ENCODE data around the gene DDX3X. TPM values are rescaled to one million over a fixed set of nuclear protein-coding genes. Genes with fewer than 3 reads are reported as not detected.
"Not testable (repeated sequence)": the region's sequence is repeated elsewhere in the genome, so short reads cannot be mapped to it uniquely, and the experiment has no call there.

Gene DDX3X
- polyA plus RNA-seq, 1 donor from 2014 or later, result 165 TPM

- H3K27me3 ChIP-seq (ENCODE audit: insufficient read depth, low read depth, low read length), result no peaks in the 10 kb centered on the region
- TF ChIP-seq EP300 (conservative IDR thresholded peaks at IDR 0.05; ENCODE audit: poor library complexity, severe bottlenecking) (no peak), POLR2AphosphoS5 (IDR thresholded peaks at IDR 0.05) (no peak), TAF1 (IDR thresholded peaks at IDR 0.05; ENCODE audit: low read depth) (no peak), SMC3 (conservative IDR thresholded peaks at IDR 0.05; ENCODE audit: poor library complexity) (no peak), CTCF (IDR thresholded peaks at IDR 0.05; ENCODE audit: poor library complexity, severe bottlenecking) (no peak), MXI1 (conservative IDR thresholded peaks at IDR 0.05; ENCODE audit: poor library complexity, severe bottlenecking) (no peak), RAD21 (conservative IDR thresholded peaks at IDR 0.05) (no peak), EZH2 (IDR thresholded peaks at IDR 0.05; ENCODE audit: borderline replicate concordance, insufficient read depth, low read length, poor library complexity, severe bottlenecking) (no peak)
- TF ChIP-seq, protein P1, sequence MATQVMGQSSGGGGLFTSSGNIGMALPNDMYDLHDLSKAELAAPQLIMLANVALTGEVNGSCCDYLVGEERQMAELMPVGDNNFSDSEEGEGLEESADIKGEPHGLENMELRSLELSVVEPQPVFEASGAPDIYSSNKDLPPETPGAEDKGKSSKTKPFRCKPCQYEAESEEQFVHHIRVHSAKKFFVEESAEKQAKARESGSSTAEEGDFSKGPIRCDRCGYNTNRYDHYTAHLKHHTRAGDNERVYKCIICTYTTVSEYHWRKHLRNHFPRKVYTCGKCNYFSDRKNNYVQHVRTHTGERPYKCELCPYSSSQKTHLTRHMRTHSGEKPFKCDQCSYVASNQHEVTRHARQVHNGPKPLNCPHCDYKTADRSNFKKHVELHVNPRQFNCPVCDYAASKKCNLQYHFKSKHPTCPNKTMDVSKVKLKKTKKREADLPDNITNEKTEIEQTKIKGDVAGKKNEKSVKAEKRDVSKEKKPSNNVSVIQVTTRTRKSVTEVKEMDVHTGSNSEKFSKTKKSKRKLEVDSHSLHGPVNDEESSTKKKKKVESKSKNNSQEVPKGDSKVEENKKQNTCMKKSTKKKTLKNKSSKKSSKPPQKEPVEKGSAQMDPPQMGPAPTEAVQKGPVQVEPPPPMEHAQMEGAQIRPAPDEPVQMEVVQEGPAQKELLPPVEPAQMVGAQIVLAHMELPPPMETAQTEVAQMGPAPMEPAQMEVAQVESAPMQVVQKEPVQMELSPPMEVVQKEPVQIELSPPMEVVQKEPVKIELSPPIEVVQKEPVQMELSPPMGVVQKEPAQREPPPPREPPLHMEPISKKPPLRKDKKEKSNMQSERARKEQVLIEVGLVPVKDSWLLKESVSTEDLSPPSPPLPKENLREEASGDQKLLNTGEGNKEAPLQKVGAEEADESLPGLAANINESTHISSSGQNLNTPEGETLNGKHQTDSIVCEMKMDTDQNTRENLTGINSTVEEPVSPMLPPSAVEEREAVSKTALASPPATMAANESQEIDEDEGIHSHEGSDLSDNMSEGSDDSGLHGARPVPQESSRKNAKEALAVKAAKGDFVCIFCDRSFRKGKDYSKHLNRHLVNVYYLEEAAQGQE (IDR thresholded peaks at IDR 0.05; ENCODE audit: borderline replicate concordance), result no peak
- H3K4me3 ChIP-seq (ENCODE audit: low read length), result no peak overlapping the region
- H4K20me1 ChIP-seq (ENCODE audit: insufficient read depth), result no peaks in the 10 kb centered on the region
- no peaks in the 10 kb centered on the region for H3K9me3 ChIP-seq (ENCODE audit: low read length)
- no peaks in the 10 kb centered on the region for H3K36me3 ChIP-seq (ENCODE audit: insufficient read depth, low read length)
- no peak overlapping the region for H3K9ac ChIP-seq (ENCODE audit: low read length)
- no peaks in the 10 kb centered on the region for H3K9me2 ChIP-seq (ENCODE audit: insufficient read depth, low read length)
- no peaks in the 10 kb centered on the region for H3F3A ChIP-seq (ENCODE audit: insufficient read depth, low read length, poor library complexity, severe bottlenecking)
- no peak overlapping the region for H2AFZ ChIP-seq (ENCODE audit: low read depth, low read length)
- H3K27ac ChIP-seq (ENCODE audit: low read length), result no peak overlapping the region
- no peaks in the 10 kb centered on the region for H3K79me2 ChIP-seq (replicated peaks; ENCODE audit: insufficient read depth, low read length)
- H3K4me2 ChIP-seq (ENCODE audit: low read length), result no peak overlapping the region
Observed at GRCh38 chrX:41397768-41398167, 63.8 kb downstream of the DDX3X start.

GRCh38 chrX:41402556-41402955, 68.6 kb downstream of the DDX3X start:
- H3K9me3 ChIP-seq (ENCODE audit: low read length); H3K9ac ChIP-seq (ENCODE audit: low read length); H2AFZ ChIP-seq (ENCODE audit: low read depth, low read length); H4K20me1 ChIP-seq (ENCODE audit: insufficient read depth); H3F3A ChIP-seq (ENCODE audit: insufficient read depth, low read length, poor library complexity, severe bottlenecking); H3K27me3 ChIP-seq (ENCODE audit: insufficient read depth, low read depth, low read length); H3K79me2 ChIP-seq (replicated peaks; ENCODE audit: insufficient read depth, low read length); H3K9me2 ChIP-seq (ENCODE audit: insufficient read depth, low read length); H3K4me2 ChIP-seq (ENCODE audit: low read length); H3K27ac ChIP-seq (ENCODE audit: low read length); H3K36me3 ChIP-seq (ENCODE audit: insufficient read depth, low read length); H3K4me3 ChIP-seq (ENCODE audit: low read length): not testable (repeated sequence)

DNA sequence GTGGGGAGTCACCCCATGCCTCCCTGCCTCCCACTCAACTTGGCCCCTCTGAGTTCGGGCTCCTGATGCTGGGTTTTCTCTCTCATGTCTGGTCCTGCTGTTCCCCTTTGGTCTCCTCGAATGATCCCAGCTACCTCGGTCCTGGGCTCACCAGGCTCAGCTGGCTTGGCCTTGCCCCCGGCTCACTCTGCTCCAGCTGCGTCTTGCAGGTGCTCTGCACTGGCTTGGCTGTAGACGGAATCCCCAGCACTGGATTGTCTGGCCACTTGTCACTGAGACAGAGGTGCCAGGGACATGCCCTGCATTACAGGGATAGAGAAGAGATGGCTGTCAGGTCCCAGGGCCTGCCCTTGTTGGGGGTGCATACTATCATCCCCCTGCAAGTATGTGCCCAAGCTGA, 71.6 kb downstream of the DDX3X start:
- Histone ChIP-seq H3K27ac (ENCODE audit: low read length) (no peak overlapping the region), H4K20me1 (ENCODE audit: insufficient read depth) (no peaks in the 10 kb centered on the region), H3K9me3 (ENCODE audit: low read length) (no peaks in the 10 kb centered on the region), H3K79me2 (replicated peaks; ENCODE audit: insufficient read depth, low read length) (no peaks in the 10 kb centered on the region), H3K36me3 (ENCODE audit: insufficient read depth, low read length) (no peaks in the 10 kb centered on the region), H3K9ac (ENCODE audit: low read length) (no peak overlapping the region), H3K4me3 (ENCODE audit: low read length) (no peak overlapping the region), H2AFZ (ENCODE audit: low read depth, low read length) (no peak overlapping the region), H3K27me3 (ENCODE audit: insufficient read depth, low read depth, low read length) (no peaks in the 10 kb centered on the region), H3K9me2 (ENCODE audit: insufficient read depth, low read length) (no peaks in the 10 kb centered on the region), H3F3A (ENCODE audit: insufficient read depth, low read length, poor library complexity, severe bottlenecking) (no peaks in the 10 kb centered on the region), H3K4me2 (ENCODE audit: low read length) (no peak overlapping the region)
- TF ChIP-seq CTCF (IDR thresholded peaks at IDR 0.05; ENCODE audit: poor library complexity, severe bottlenecking) (no peak), EP300 (conservative IDR thresholded peaks at IDR 0.05; ENCODE audit: poor library complexity, severe bottlenecking) (no peak), MXI1 (conservative IDR thresholded peaks at IDR 0.05; ENCODE audit: poor library complexity, severe bottlenecking) (no peak), RAD21 (conservative IDR thresholded peaks at IDR 0.05) (no peak)
